Measurements from ENCODE around the gene LRRC27. TPM values are rescaled to one million over a fixed set of nuclear protein-coding genes. Genes with fewer than 3 reads are reported as not detected.
A peak's percentile ranks its signal among the peaks of the same experiment; 100 is the strongest.

Gene LRRC27
- total and polyA plus RNA-seq, 8 donors = 11.7 to 35.1 (median 28.3) TPM

DNA sequence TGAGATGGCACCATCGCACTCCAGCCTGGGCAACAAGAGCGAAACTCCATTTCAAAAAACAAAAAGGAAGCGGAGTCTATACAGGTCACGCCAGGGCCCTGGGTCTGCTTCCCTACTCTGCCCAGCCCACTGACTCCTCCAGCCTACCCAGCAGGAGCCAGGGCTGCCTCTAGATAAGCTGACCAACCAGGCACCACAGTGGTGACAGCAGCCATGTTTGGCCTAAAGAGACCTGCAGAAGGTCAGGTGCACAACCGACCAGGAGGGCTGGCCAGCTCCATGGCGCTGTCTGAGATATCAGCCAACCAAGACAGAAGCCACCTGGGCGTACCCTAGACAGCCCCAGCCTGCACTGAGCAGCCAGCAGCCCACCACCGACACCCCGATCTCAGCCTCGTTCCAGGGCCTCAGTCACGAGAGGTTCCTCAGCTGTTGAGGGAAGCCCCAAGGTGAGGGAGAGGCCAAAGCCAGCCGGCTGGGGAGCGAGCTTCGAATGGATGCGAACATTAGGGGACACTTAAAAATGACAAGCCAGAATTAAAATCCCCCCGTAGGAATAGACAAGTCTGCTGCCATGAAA is 40.6 kb downstream of the LRRC27 start:
- Histone ChIP-seq H3K4me3 (no peak overlapping the region), H3K27me3 (no peaks in the 10 kb centered on the region), H3K9me3 (no peaks in the 10 kb centered on the region), H3K4me1 (peaks cover 8 to 13% of the 10 kb centered on the region in 2 donors), H3K36me3 (no peaks in the 10 kb centered on the region), H3K27ac (no peak overlapping the region)
- DNase-seq (peak in 1 of 4 donors; percentile 51), ATAC-seq (no peak)
- TF ChIP-seq CTCF (IDR thresholded peaks at IDR 0.05) = no peak
- intact Hi-C loops (cut with DNase I) = no loop called here

DNA sequence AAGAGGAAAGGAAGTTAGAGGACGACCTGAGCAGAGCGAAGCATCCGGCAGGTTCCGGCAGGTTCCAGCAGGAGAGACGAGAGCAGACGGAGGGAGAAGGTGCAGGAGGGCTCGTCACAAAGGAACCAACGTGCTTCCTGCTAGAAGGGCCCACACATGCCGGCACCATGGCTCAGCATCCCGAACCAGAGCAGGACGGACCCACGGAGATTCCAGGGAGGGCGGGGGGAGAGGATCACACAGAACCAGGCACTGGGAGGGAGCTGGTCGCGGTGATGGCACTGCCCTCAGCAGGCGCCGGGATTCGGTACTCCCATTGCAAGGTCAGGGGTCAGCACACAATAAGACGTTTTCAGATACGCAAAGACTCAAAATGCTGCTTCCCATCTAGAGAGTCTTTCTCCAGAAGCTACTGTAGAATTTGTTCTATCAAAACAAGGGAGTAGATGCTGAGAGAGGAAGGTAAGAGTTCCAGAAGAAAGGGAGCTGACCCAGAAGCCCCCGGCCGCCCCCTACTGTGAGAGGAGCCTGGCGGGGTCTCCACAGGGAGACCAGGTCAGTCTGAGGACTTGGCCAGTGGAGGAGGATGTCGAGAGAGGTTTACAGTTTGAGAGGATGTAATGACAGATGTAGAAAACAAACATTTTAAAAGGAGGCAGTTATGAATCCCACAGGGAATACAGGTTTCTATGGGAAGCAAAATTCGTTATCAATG is 41.4 kb downstream of the LRRC27 start:
- no peaks in the 10 kb centered on the region for H3K9me3 ChIP-seq

GRCh38 chr10:132374176-132374575 is 42.2 kb downstream of the LRRC27 start:
- intact Hi-C loops (cut with DNase I) = no loop called here
- Histone ChIP-seq H3K9me3 (no peaks in the 10 kb centered on the region), H3K4me1 (peaks cover 8 to 13% of the 10 kb centered on the region in 2 donors), H3K27me3 (no peaks in the 10 kb centered on the region), H3K36me3 (no peaks in the 10 kb centered on the region), H3K27ac (no peak overlapping the region), H3K4me3 (no peak overlapping the region)
- DNase-seq (peak in 1 of 4 donors; percentile 62), ATAC-seq (no peak)
- no peak for TF ChIP-seq CTCF (IDR thresholded peaks at IDR 0.05)

More for the DNA sequence above, 41.4 kb downstream of the LRRC27 start:
- intact Hi-C loops (cut with DNase I) = no loop called here
- Histone ChIP-seq H3K27me3 (no peaks in the 10 kb centered on the region), H3K4me1 (peaks cover 8 to 13% of the 10 kb centered on the region in 2 donors), H3K36me3 (no peaks in the 10 kb centered on the region), H3K27ac (no peak overlapping the region), H3K4me3 (no peak overlapping the region)
- DNase-seq (peak in 1 of 4 donors; percentile 39), ATAC-seq (no peak)
- no peak for TF ChIP-seq CTCF (IDR thresholded peaks at IDR 0.05)

GRCh38 chr10:132374612-132375011 is 42.6 kb downstream of the LRRC27 start:
- Histone ChIP-seq H3K27me3 (no peaks in the 10 kb centered on the region), H3K27ac (no peak overlapping the region), H3K36me3 (no peaks in the 10 kb centered on the region), H3K4me1 (peaks cover 8 to 13% of the 10 kb centered on the region in 2 donors), H3K9me3 (no peaks in the 10 kb centered on the region), H3K4me3 (no peak overlapping the region)
- ATAC-seq (no peak), DNase-seq (peak in 1 of 4 donors; percentile 67)
- intact Hi-C loops (cut with DNase I) = no loop called here
- TF ChIP-seq CTCF (IDR thresholded peaks at IDR 0.05) = no peak

DNA sequence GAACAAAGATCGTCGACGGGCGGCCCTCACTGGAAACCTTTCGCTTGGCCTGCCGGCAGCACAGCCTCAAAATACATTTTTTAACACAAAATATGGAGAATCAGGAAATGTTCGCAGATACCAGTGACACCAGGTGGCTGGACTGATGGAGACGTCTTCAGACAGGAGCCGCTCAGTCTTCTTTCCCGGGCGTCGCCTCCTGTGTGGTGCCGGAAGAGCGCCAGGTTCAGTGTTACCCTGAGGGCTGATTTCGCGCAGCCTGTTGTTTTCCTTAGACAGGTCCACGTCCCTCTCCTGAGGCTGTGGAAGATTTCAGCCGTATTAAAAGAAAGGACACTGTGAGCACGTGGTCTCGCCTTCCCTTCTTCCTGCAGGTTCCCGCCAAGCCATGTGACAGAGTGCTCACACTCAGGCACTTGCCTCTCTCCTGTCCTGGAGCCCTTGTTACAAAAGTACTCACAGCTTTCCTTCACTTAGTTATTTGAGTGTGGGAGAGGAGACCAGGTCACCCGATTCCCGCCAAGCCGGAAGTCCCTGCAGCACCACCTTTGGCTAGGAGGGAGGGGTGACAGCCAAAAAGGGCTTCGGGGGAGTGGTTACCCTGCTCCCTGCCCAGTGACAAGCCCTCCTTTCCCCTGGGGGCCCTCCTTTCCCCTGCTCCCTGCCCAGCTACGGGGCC is 43.3 kb downstream of the LRRC27 start:
- intact Hi-C loops (cut with DNase I) = no loop called here
- Histone ChIP-seq H3K36me3 (no peaks in the 10 kb centered on the region), H3K9me3 (no peaks in the 10 kb centered on the region), H3K27me3 (no peaks in the 10 kb centered on the region), H3K4me1 (peaks cover 8 to 13% of the 10 kb centered on the region in 2 donors), H3K27ac (peak overlapping the region; percentile 49 to 60), H3K4me3 (no peak overlapping the region)
- TF ChIP-seq CTCF (IDR thresholded peaks at IDR 0.05) = no peak
- peak in 3 of 4 donors; percentile 60 to 67 (median 62) for DNase-seq
- peak; percentile 88 for ATAC-seq

All from left lung (tissue), 10 donors.